Measurements from ENCODE around the gene CDC42EP2. TPM values are rescaled to one million over a fixed set of nuclear protein-coding genes. Genes with fewer than 3 reads are reported as not detected.

CDC42EP2 gene
- polyA plus RNA-seq, 2 of the 4 experiments (the other 2 are of a cell fraction): 3.0 to 8.5 TPM

DNA sequence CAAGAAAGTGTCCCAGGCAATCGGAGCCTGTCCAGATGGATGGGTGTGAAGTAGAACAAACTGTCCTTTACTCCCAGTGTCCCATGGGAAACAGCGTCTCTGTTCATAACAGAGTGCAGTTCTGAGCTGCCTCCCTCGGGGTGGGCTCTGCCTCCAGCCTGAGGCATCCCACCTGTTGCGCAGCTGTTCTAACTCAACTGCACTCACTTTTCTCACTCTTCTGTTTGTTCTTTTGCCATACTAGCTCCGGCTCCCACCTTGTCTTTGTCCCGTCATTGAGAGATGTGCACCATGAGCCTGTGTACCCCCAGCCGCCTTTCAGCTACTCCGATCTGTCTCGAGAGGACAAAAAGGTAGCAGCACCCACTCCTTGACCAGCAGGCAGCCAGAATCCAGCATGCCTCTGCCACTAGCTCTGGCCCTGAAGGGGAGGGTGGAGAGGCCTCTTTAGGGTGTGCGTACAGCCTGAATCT is 20.7 kb upstream of the CDC42EP2 start:
- FAIRE-seq: no peak
- CTCF ChIA-PET: interaction anchor here (76.3 to 78.3 kb wide), 2 partner anchors 13 to 22 kb away, joined by 3090 read pairs; partner anchors contain the start of genes CDC42EP2, DPF2, POLA2 and TIGD3

DNA sequence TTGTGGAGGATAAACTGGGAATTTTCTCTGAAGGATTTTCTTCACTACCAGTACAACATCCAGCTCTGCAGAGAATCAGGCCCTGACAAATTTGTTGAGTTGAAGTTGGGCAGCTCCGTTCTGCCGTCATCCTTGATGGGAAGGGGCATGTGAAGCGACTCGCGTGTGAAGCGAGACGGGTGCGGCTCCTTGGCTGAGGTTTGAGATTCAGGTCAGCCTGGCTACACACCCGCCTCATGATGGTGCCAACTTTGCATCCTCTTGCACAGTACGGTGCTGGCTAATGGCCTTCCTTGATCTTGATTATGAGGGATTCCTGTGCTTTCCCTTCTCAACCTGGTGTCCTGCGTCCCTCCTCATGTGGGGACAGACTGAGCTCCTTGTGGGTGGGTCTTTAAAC is 19.7 kb upstream of the CDC42EP2 start:
- Histone ChIP-seq H3K9me3 (no peaks in the 10 kb centered on the region), H3K27ac (0 out of 6 replicates have a peak overlapping the region, but pooled peaks of 1 of the 2 experiments have one; percentile 8), H3K4me1 (peaks cover 47% of the 10 kb centered on the region), H3K4me2 (no peak overlapping the region), H3K4me3 (no peak overlapping the region)
- ATAC-seq (no peak), FAIRE-seq (no peak), DNase-seq (ENCODE audit: low read depth in 1 of 2, low spot score in 1 of 2) (no peak)
- TF ChIP-seq NR3C1 (IDR thresholded peaks at IDR 0.05): no peak
- TF ChIP-seq CHD4 (IDR thresholded peaks at IDR 0.05; ENCODE audit: borderline replicate concordance): no peak
- no peak for TF ChIP-seq ZC3H11A (IDR thresholded peaks at IDR 0.05)
- no peak for TF ChIP-seq KDM1A (IDR thresholded peaks at IDR 0.05; ENCODE audit: low read depth)
- no peak for TF ChIP-seq RNF2 (IDR thresholded peaks at IDR 0.05; ENCODE audit: borderline replicate concordance, low read depth)
- TF ChIP-seq ZFP36 (IDR thresholded peaks at IDR 0.05; ENCODE audit: borderline replicate concordance, partially characterized antibody): no peak
- TF ChIP-seq MAZ (IDR thresholded peaks at IDR 0.05; ENCODE audit: borderline replicate concordance, low read depth, low read length): no peak
- no peak for TF ChIP-seq NFE2L2 (conservative IDR thresholded peaks at IDR 0.05; ENCODE audit: low read length)
- no peak for TF ChIP-seq EP300 (IDR thresholded peaks at IDR 0.05)
- TF ChIP-seq, protein P1, sequence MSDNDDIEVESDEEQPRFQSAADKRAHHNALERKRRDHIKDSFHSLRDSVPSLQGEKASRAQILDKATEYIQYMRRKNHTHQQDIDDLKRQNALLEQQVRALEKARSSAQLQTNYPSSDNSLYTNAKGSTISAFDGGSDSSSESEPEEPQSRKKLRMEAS (IDR thresholded peaks at IDR 0.05): no peak
- TF ChIP-seq HOXB13 (CRISPR knock-in tag; IDR thresholded peaks at IDR 0.05; ENCODE audit: low read depth): no peak
- TF ChIP-seq BHLHE40 (IDR thresholded peaks at IDR 0.05; ENCODE audit: low read depth, low read length): no peak
- TF ChIP-seq, protein P2, sequence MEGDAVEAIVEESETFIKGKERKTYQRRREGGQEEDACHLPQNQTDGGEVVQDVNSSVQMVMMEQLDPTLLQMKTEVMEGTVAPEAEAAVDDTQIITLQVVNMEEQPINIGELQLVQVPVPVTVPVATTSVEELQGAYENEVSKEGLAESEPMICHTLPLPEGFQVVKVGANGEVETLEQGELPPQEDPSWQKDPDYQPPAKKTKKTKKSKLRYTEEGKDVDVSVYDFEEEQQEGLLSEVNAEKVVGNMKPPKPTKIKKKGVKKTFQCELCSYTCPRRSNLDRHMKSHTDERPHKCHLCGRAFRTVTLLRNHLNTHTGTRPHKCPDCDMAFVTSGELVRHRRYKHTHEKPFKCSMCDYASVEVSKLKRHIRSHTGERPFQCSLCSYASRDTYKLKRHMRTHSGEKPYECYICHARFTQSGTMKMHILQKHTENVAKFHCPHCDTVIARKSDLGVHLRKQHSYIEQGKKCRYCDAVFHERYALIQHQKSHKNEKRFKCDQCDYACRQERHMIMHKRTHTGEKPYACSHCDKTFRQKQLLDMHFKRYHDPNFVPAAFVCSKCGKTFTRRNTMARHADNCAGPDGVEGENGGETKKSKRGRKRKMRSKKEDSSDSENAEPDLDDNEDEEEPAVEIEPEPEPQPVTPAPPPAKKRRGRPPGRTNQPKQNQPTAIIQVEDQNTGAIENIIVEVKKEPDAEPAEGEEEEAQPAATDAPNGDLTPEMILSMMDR (IDR thresholded peaks at IDR 0.05): no peak
- TF ChIP-seq CEBPB (IDR thresholded peaks at IDR 0.05): no peak
- no peak for TF ChIP-seq SREBF2 (IDR thresholded peaks at IDR 0.05)
- no peak for TF ChIP-seq EHMT2 (IDR thresholded peaks at IDR 0.05; ENCODE audit: low read depth)
- no peak for TF ChIP-seq TFCP2L1 (CRISPR knock-in tag; IDR thresholded peaks at IDR 0.05)
- no peak for TF ChIP-seq MYC (IDR thresholded peaks at IDR 0.05; ENCODE audit: borderline replicate concordance, low read length)
- no peak for TF ChIP-seq HOXB5 (CRISPR knock-in tag; IDR thresholded peaks at IDR 0.05)
- no peak for TF ChIP-seq NPAS2 (CRISPR knock-in tag; IDR thresholded peaks at IDR 0.05; ENCODE audit: borderline replicate concordance)
- WGBS (ENCODE audit: missing lambda C conversion rate): 91% methylated on average over 11 of the region's 11 CpGs
- CTCF ChIA-PET: interaction anchor here (76.3 to 78.3 kb wide), 2 partner anchors 14 to 21 kb away, joined by 3090 read pairs; partner anchors contain the start of genes CDC42EP2, DPF2, POLA2 and TIGD3
- POLR2A ChIA-PET: no interaction called here

More for the DNA sequence above, 20.7 kb upstream of the CDC42EP2 start:
- Histone ChIP-seq H3K9me3 (no peaks in the 10 kb centered on the region), H3K4me2 (no peak overlapping the region), H3K4me3 (no peak overlapping the region), H3K4me1 (peaks cover 47% of the 10 kb centered on the region), H3K27ac (peak overlapping the region in 1 of 2 experiments; percentile 94; a peak in 2 of 6 replicates)
- POLR2A ChIA-PET: interaction anchor here (0.5 to 1.0 kb wide), 2 partner anchors 10 to 19 kb away, joined by 4 read pairs; no protein-coding TSS in a partner anchor
- 92% methylated on average over 10 of the region's 10 CpGs for WGBS (ENCODE audit: missing lambda C conversion rate)
- no peak for TF ChIP-seq MYC (IDR thresholded peaks at IDR 0.05; ENCODE audit: borderline replicate concordance, low read length)
- TF ChIP-seq, protein P3, sequence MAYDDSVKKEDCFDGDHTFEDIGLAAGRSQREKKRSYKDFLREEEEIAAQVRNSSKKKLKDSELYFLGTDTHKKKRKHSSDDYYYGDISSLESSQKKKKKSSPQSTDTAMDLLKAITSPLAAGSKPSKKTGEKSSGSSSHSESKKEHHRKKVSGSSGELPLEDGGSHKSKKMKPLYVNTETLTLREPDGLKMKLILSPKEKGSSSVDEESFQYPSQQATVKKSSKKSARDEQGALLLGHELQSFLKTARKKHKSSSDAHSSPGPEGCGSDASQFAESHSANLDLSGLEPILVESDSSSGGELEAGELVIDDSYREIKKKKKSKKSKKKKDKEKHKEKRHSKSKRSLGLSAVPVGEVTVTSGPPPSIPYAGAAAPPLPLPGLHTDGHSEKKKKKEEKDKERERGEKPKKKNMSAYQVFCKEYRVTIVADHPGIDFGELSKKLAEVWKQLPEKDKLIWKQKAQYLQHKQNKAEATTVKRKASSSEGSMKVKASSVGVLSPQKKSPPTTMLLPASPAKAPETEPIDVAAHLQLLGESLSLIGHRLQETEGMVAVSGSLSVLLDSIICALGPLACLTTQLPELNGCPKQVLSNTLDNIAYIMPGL (CRISPR knock-in tag; IDR thresholded peaks at IDR 0.05; ENCODE audit: borderline replicate concordance): no peak
- TF ChIP-seq, protein P2 (IDR thresholded peaks at IDR 0.05): no peak
- TF ChIP-seq MAFK (IDR thresholded peaks at IDR 0.05; ENCODE audit: partially characterized antibody): no peak
- no peak for TF ChIP-seq CBX2 (IDR thresholded peaks at IDR 0.05; ENCODE audit: borderline replicate concordance, low read depth)
- no peak for TF ChIP-seq FOXS1 (CRISPR knock-in tag; IDR thresholded peaks at IDR 0.05)
- no peak for TF ChIP-seq HOXB5 (CRISPR knock-in tag; IDR thresholded peaks at IDR 0.05)
- TF ChIP-seq ZFP36 (IDR thresholded peaks at IDR 0.05; ENCODE audit: borderline replicate concordance, partially characterized antibody): no peak
- TF ChIP-seq ZC3H11A (IDR thresholded peaks at IDR 0.05): no peak
- TF ChIP-seq, protein P4, sequence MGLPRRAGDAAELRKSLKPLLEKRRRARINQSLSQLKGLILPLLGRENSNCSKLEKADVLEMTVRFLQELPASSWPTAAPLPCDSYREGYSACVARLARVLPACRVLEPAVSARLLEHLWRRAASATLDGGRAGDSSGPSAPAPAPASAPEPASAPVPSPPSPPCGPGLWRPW (IDR thresholded peaks at IDR 0.05): no peak
- TF ChIP-seq ESRRA (IDR thresholded peaks at IDR 0.05; ENCODE audit: borderline replicate concordance, low read length): no peak
- DNase-seq (ENCODE audit: low read depth in 1 of 2, low spot score in 1 of 2) (no peak), ATAC-seq (no peak)

Measured in A549 (cell line).